Trophoblast cell (in vitro differentiated cells and primary cell): Measurements from ENCODE around the gene CSAG3.
"Not testable (repeated sequence)": the region's sequence is repeated elsewhere in the genome, so short reads cannot be mapped to it uniquely, and the experiment has no call there.

Experiments
- DNase-seq, 2 donors: peaks; one replicate each; pipeline ENCODE4 v3.0.0-alpha.2; 2016
- H2AFZ ChIP-seq: 2 replicates; pipeline ENCODE4 v1.6.1; 2013; ENCODE audit warnings: low read length, moderate library complexity, mild to moderate bottlenecking; ENCODE audit not compliant: insufficient read depth, poor library complexity
- H2AK5ac ChIP-seq: 2 replicates; pipeline ENCODE4 v1.6.1; 2013; ENCODE audit warnings: mild to moderate bottlenecking, low read length
- H2BK120ac ChIP-seq: 2 replicates; pipeline ENCODE4 v1.6.1; 2013; ENCODE audit warnings: low read length, mild to moderate bottlenecking, moderate library complexity; ENCODE audit not compliant: insufficient read depth, poor library complexity
- H2BK12ac ChIP-seq: 2 replicates; pipeline ENCODE4 v1.6.1; 2013; ENCODE audit warnings: mild to moderate bottlenecking, low read length, moderate library complexity
- H2BK5ac ChIP-seq: 2 replicates; pipeline ENCODE4 v1.6.1; 2013; ENCODE audit warnings: low read length, low read depth, moderate library complexity, mild to moderate bottlenecking; ENCODE audit not compliant: poor library complexity
- H3K14ac ChIP-seq: 2 replicates; pipeline ENCODE4 v1.6.1; 2013; ENCODE audit warnings: mild to moderate bottlenecking, low read length
- H3K18ac ChIP-seq: 2 replicates; pipeline ENCODE4 v1.6.1; 2013; ENCODE audit warnings: mild to moderate bottlenecking, low read length
- H3K23ac ChIP-seq: 2 replicates; pipeline ENCODE4 v1.6.1; 2013; ENCODE audit warnings: low read length
- H3K27ac ChIP-seq: 2 replicates; pipeline ENCODE4 v1.5.1; 2013; ENCODE audit warnings: low read depth, mild to moderate bottlenecking, inconsistent platforms, low read length, moderate library complexity
- H3K27me3 ChIP-seq: 2 replicates; pipeline ENCODE4 v1.6.1; 2013; ENCODE audit warnings: inconsistent platforms, mild to moderate bottlenecking, low read length, moderate library complexity; ENCODE audit not compliant: insufficient read depth
- H3K36me3 ChIP-seq, 2 experiments: 1 replicate in 1 of 2; 2 replicates in 1 of 2; pipeline ENCODE4 v1.6.1; 2013; ENCODE audit warnings: low read length in 2 of 2, mild to moderate bottlenecking in 2 of 2, moderate library complexity in 1 of 2; ENCODE audit not compliant: insufficient read depth in 2 of 2, control insufficient read depth in 1 of 2
- H3K4ac ChIP-seq: 2 replicates; pipeline ENCODE4 v1.6.1; 2013; ENCODE audit warnings: low read depth, mild to moderate bottlenecking, low read length, moderate library complexity
- H3K4me1 ChIP-seq, 2 experiments: 1 replicate in 1 of 2; 2 replicates in 1 of 2; pipeline ENCODE4 v1.6.1; 2013; ENCODE audit warnings: low read length in 2 of 2, mild to moderate bottlenecking in 2 of 2, moderate library complexity in 1 of 2; ENCODE audit not compliant: insufficient read depth in 2 of 2, control insufficient read depth in 1 of 2
- H3K4me2 ChIP-seq: 2 replicates; pipeline ENCODE4 v1.6.1; 2013; ENCODE audit warnings: inconsistent platforms, mild to moderate bottlenecking, low read length, moderate library complexity
- H3K4me3 ChIP-seq: 2 replicates; pipeline ENCODE4 v1.5.1; 2013; ENCODE audit warnings: mild to moderate bottlenecking, low read depth, low read length, inconsistent platforms
- H3K79me1 ChIP-seq: one replicate; pipeline ENCODE4 v1.6.1; 2013; ENCODE audit warnings: low read length
- H3K79me2 ChIP-seq: 2 replicates; pipeline ENCODE4 v1.6.1; 2013; ENCODE audit warnings: low read length, mild to moderate bottlenecking; ENCODE audit not compliant: control insufficient read depth, insufficient read depth, poor library complexity
- H3K9ac ChIP-seq: 2 replicates; pipeline ENCODE4 v1.6.1; 2013; ENCODE audit warnings: mild to moderate bottlenecking, low read length
- H3K9me3 ChIP-seq: 2 replicates; pipeline ENCODE4 v1.6.1; 2013; ENCODE audit warnings: low read depth, mild to moderate bottlenecking, control low read depth, inconsistent platforms, low read length; ENCODE audit not compliant: insufficient read depth
- H4K12ac ChIP-seq: 2 replicates; pipeline ENCODE4 v1.6.1; 2013; ENCODE audit warnings: low read depth, mild to moderate bottlenecking, low read length, moderate library complexity
- H4K8ac ChIP-seq: 2 replicates; pipeline ENCODE4 v1.6.1; 2013; ENCODE audit warnings: low read depth, mild to moderate bottlenecking, low read length, moderate library complexity
- H4K91ac ChIP-seq: one replicate; pipeline ENCODE4 v1.6.1; 2013; ENCODE audit warnings: low read depth, mild to moderate bottlenecking, low read length, moderate library complexity
- WGBS: extraction: QIAGEN DNeasy Blood & Tissue Kit; methylation state at CpG from one replicate; pipeline ENCODE4 v1.1.7; 2013; ENCODE audit warnings: missing lambda C conversion rate; ENCODE audit not compliant: insufficient read length, insufficient coverage; ENCODE audit errors: extremely low coverage; 5-methylcytosine and 5-hydroxymethylcytosine counted together

Gene CSAG3

GRCh38 chrX:152787062-152787461 lies 28.0 kb downstream of the CSAG3 start:
- not testable (repeated sequence) for H2AK5ac ChIP-seq, H3K27ac ChIP-seq, H2BK5ac ChIP-seq, H3K79me2 ChIP-seq, H4K12ac ChIP-seq, H3K4me3 ChIP-seq, H4K8ac ChIP-seq, H2AFZ ChIP-seq, H3K23ac ChIP-seq, H2BK120ac ChIP-seq, DNase-seq, H3K9ac ChIP-seq, H3K18ac ChIP-seq, H2BK12ac ChIP-seq, H3K9me3 ChIP-seq, H3K4ac ChIP-seq, H3K27me3 ChIP-seq, H3K36me3 ChIP-seq, H4K91ac ChIP-seq, H3K79me1 ChIP-seq, H3K4me2 ChIP-seq, H3K4me1 ChIP-seq, H3K14ac ChIP-seq
- no CpG with 5 or more reads among the region's 3 CpGs for WGBS

DNA sequence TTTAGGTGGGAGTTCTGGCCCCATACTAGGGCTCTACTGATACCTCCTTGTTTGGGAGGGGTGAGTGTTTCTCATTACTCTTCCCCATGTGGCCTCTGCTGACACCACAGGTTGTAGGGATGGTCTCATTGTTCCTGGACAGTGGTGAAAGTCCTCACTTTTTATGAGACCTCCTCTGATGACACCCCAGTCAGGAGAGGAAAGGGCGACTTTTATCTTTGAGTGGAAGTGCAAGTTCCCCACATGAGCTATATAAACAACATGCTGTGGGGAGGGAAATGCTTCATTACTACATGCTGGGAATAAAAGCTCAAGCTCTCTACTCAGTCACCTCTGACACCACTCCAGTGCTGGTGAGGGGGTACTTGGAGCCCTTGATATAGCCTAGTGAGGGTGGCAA lies 39.9 kb downstream of the CSAG3 start:
- H2BK5ac ChIP-seq = no peak overlapping the region
- no peak overlapping the region for H3K23ac ChIP-seq
- WGBS = no CpG with 5 or more reads among the region's 1 CpG
- H2BK12ac ChIP-seq = no peak overlapping the region
- no peak overlapping the region for H2BK120ac ChIP-seq
- H3K14ac ChIP-seq = no peak overlapping the region
- H3K4me3 ChIP-seq = no peak overlapping the region
- H3K27ac ChIP-seq = no peak overlapping the region
- H3K4me1 ChIP-seq = no peaks in the 10 kb centered on the region
- H3K36me3 ChIP-seq = no peaks in the 10 kb centered on the region
- no peaks in the 10 kb centered on the region for H3K79me2 ChIP-seq
- no peak overlapping the region for H2AFZ ChIP-seq
- H3K9me3 ChIP-seq = no peaks in the 10 kb centered on the region
- H4K91ac ChIP-seq = no peak overlapping the region
- H3K27me3 ChIP-seq = no peaks in the 10 kb centered on the region
- H2AK5ac ChIP-seq = no peak overlapping the region
- no peak overlapping the region for H4K12ac ChIP-seq
- no peak overlapping the region for H4K8ac ChIP-seq
- no peak overlapping the region for H3K4ac ChIP-seq
- H3K4me2 ChIP-seq = no peak overlapping the region
- H3K79me1 ChIP-seq = no peaks in the 10 kb centered on the region
- no peak overlapping the region for H3K18ac ChIP-seq
- H3K9ac ChIP-seq = no peak overlapping the region
- no peak for DNase-seq

DNA sequence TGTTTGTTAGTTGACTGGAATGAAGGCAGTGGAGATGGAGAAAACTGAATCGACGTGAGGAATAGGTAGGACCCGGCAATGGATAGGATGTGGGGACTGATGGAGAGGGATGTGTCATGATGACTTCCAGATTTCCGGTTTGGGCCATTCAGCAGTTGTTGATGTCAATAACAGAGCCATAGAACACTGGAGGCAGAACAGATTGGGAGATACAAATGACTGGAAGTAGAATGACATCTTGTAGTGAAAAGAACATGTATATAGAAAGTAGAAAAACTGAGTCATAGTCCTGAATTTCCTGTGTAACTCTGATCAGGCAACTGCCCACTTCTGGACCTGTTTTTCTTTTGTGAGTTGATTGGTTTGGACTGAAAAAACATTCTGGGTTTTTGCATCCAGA lies 47.0 kb downstream of the CSAG3 start:
- Histone ChIP-seq H3K18ac (no peak overlapping the region), H3K79me2 (no peaks in the 10 kb centered on the region), H3K27ac (no peak overlapping the region), H4K91ac (no peak overlapping the region), H3K4me2 (no peak overlapping the region), H3K79me1 (no peaks in the 10 kb centered on the region), H3K4me3 (no peak overlapping the region), H4K8ac (no peak overlapping the region), H2BK12ac (no peak overlapping the region), H3K23ac (no peak overlapping the region), H3K14ac (no peak overlapping the region), H2BK5ac (no peak overlapping the region), H3K4me1 (no peaks in the 10 kb centered on the region), H4K12ac (no peak overlapping the region), H3K9ac (no peak overlapping the region), H2BK120ac (no peak overlapping the region), H3K4ac (no peak overlapping the region), H2AFZ (no peak overlapping the region), H3K36me3 (no peaks in the 10 kb centered on the region), H2AK5ac (no peak overlapping the region), H3K27me3 (no peaks in the 10 kb centered on the region), H3K9me3 (no peaks in the 10 kb centered on the region)
- WGBS = no CpG with 5 or more reads among the region's 4 CpGs
- no peak for DNase-seq
